Measurements from ENCODE around the gene LINC00237. TPM values are rescaled to one million over a fixed set of nuclear protein-coding genes. Genes with fewer than 3 reads are reported as not detected.

Gene LINC00237
- total RNA-seq, 2 experiments from 2014 or later: not detected

GRCh38 chr20:21046413-21047070, 59.6 kb downstream of the LINC00237 start:
- Mint-ChIP-seq H3K4me1 (no peaks in the 10 kb centered on the region), H3K27me3 (peaks cover 14% of the 10 kb centered on the region), H3K4me3 (no peak overlapping the region), H3K9me3 (no peaks in the 10 kb centered on the region), H3K27ac (no peak overlapping the region), H3K36me3 (ENCODE audit: low read depth) (no peaks in the 10 kb centered on the region)
- DNase-seq: no peak
- ChIA-PET POLR2A (no interaction called here), CTCF (no interaction called here)

Other genes with a start within 250 kb of the LINC00237 start
- 10 to 100 TPM; 13.6 to 15.3 TPM for gene KIZ, start 19.7 kb upstream of the LINC00237 start, total RNA-seq
- 10 to 100 TPM; 64.1 to 66.4 TPM for gene XRN2, start 197.0 kb upstream of the LINC00237 start, total RNA-seq